LNCaP clone FGC (cell line): ENCODE results near the gene PDCD7.

ENCODE experiments used
- DNase-seq: peaks from one replicate; pipeline ENCODE4 v3.0.0-alpha.2; 2011; ENCODE audit warnings: low read depth
- H3K4me3 ChIP-seq: 2 replicates; pipeline ENCODE4 v1.5.1; 2011; ENCODE audit warnings: mild to moderate bottlenecking, low read depth, low read length, control low read depth
- CTCF ChIP-seq: IDR thresholded peaks from 2 replicates; pipeline ENCODE4 v1.5.1; 2012; ENCODE audit warnings: mild to moderate bottlenecking; ENCODE audit not compliant: control insufficient read depth, insufficient read depth; ENCODE audit errors: extremely low read depth

Gene PDCD7

DNA sequence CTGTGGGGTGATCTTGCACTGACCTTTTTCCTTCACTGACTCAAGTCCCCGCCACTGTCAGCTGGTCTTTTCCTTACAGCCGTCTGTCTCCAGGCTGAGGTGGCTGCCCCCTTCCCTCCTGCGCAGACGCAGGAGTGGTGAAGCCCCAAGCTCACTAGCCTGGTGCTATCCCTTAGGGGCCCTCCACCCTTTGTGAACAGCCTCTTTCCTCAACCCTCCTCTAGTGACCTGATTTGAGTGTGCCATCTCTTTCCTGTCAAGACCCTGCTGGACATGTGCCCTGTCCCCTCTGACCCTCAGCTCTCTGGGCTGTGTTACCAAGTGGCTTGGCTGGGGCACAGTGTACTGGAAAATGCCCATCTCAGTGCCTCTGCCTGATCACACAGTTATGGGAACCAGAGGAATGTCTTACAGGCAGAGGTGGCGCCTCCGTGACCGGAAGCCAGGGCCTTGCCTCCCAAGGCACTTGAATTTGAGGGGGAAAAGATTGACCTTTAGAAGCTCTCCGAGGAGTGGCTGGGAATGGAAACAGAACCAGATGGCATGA, 48.3 kb downstream of the PDCD7 start:
- no peak for DNase-seq
- H3K4me3 ChIP-seq = no peak overlapping the region
- no peak for TF ChIP-seq CTCF

- no peak for DNase-seq
- TF ChIP-seq CTCF = no peak
- H3K4me3 ChIP-seq = no peak overlapping the region
Measured at GRCh38 chr15:65084500-65085206, 49.0 kb downstream of the PDCD7 start.

GRCh38 chr15:65083262-65083701, 50.3 kb downstream of the PDCD7 start:
- no peak for TF ChIP-seq CTCF
- no peak for DNase-seq

DNA sequence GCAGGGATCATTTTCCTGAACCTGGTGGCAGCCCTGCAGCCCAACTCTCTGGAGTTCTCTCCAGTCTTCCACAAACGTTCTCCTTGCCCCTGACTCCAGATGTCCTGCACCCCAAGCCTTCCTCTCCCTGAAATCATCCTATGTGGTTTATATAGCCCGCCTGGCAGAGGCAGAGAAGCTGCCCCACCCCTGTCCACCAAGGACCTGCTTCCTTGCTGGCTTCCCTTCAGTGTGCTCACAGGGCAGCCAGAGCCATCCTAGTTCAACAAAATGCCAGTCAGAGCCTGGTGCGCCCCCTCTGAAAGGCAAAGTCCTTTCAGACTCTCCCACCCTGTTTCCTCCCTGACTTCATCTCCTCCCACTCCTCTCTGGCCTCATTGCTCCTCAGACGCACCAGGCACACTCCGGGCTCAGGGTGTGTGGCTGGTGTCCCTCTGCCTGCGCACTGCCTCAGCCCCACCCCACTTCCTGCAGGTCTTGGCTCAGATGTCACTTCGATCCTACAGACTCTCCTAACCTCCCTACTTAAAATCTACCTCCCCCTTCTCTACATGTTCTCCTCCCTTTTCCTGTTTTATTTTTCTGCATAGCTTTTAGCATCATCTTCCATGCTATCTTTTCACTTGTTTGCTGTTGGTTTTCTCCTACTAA, 51.2 kb downstream of the PDCD7 start:
- no peak for DNase-seq
- H3K4me3 ChIP-seq = no peak overlapping the region
- no peak for TF ChIP-seq CTCF

More at GRCh38 chr15:65083262-65083701, 50.3 kb downstream of the PDCD7 start:
- H3K4me3 ChIP-seq = no peak overlapping the region

GRCh38 chr15:65081758-65082157, 51.9 kb downstream of the PDCD7 start:
- H3K4me3 ChIP-seq = no peak overlapping the region
- no peak for TF ChIP-seq CTCF
- no peak for DNase-seq

DNA sequence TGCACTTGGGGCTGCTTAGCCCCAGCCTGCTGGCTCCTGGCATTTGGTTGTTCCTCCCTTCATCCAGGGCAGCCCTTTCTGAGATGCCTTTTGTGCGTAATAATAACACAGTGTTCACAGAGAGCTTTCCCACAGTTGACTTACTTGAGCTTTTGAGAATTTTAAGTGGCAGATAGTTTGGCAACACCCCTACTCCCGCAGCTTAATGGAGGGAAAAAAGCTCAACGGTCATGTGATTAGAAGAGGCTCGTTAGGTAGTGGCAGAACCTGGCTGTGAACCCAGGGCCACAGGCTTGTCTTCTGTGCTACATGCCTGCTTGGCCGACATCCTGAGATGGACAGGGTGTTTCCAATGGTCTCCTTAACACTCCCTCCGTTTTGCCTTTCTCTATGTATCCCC, 52.3 kb downstream of the PDCD7 start:
- H3K4me3 ChIP-seq = no peak overlapping the region
- DNase-seq = no peak
- TF ChIP-seq CTCF = no peak
